ENCODE data around the gene GAL3ST2.
"Not testable (repeated sequence)": the region's sequence is repeated elsewhere in the genome, so short reads cannot be mapped to it uniquely, and the experiment has no call there.

Gene GAL3ST2

DNA sequence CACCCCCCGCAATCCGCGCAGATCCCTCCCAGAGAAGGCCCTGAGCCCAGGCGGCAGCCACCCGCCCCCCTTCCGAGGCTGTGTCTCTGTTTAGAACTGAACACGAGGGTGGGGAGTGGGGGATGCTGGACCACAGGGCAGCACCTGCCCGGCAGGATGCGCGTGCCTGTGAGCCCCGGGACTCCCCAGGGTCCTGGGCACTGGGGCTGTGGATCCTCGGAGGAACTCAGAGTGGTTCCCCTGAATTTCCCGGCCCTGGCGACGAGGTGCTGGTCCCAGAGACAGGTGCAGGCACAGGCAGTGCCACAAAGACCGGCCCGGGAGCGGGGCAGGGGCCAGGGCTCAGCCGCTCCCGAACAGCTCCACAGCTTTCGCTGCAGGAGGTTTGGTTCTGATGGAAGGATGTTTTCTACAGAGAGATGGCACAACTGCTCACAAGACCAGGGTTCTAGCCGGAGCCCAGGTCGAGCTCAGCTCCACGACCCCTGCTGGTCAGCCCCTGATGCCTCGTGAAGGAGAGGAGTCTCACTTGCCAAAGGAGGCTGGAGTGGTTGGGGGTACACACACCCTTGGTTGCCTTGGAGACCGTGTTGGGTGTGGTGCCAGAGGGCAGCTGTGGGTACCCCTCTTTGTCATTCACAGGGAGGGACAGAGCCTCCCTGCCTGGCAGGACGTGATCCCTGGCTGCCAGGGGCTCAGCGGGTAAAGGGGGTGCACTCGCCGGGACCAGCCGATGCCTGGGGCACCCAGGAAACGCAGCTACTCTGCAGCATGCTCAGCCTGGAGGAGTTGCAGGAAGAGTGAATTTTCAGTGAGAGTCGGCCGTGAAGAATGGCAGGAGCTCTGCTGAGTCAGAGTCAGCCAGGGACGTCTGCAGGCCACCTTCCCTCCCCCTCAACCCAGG is 28.0 kb downstream of the GAL3ST2 start:
- no peak overlapping the region for H3K4me3 ChIP-seq (ENCODE audit: low read length)
- no peaks in the 10 kb centered on the region for H4K20me1 ChIP-seq (ENCODE audit: insufficient read depth, low read length)
- DNase-seq: no peak
- H3K4me1 ChIP-seq (ENCODE audit: low read length): no peaks in the 10 kb centered on the region
- no peak overlapping the region for H2AFZ ChIP-seq (ENCODE audit: low read length)
- H3K9ac ChIP-seq (ENCODE audit: low read length): no peak overlapping the region
- no peak overlapping the region for H3K27ac ChIP-seq (ENCODE audit: low read length)
- TF ChIP-seq, protein P1, sequence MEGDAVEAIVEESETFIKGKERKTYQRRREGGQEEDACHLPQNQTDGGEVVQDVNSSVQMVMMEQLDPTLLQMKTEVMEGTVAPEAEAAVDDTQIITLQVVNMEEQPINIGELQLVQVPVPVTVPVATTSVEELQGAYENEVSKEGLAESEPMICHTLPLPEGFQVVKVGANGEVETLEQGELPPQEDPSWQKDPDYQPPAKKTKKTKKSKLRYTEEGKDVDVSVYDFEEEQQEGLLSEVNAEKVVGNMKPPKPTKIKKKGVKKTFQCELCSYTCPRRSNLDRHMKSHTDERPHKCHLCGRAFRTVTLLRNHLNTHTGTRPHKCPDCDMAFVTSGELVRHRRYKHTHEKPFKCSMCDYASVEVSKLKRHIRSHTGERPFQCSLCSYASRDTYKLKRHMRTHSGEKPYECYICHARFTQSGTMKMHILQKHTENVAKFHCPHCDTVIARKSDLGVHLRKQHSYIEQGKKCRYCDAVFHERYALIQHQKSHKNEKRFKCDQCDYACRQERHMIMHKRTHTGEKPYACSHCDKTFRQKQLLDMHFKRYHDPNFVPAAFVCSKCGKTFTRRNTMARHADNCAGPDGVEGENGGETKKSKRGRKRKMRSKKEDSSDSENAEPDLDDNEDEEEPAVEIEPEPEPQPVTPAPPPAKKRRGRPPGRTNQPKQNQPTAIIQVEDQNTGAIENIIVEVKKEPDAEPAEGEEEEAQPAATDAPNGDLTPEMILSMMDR (IDR thresholded peaks at IDR 0.05; ENCODE audit: low read length): no peak
- TF ChIP-seq EZH2phosphoT487 (IDR thresholded peaks at IDR 0.05; ENCODE audit: low read length) (no peak), EZH2 (optimal IDR thresholded peaks at IDR 0.05; ENCODE audit: low read depth, low read length) (no peak)
- H3K79me2 ChIP-seq (ENCODE audit: low read length): no peaks in the 10 kb centered on the region
- no peak overlapping the region for H3K4me2 ChIP-seq (ENCODE audit: low read depth, low read length)
- H3K9me2 ChIP-seq (replicated peaks; ENCODE audit: insufficient read depth, low read length): no peaks in the 10 kb centered on the region
- no peaks in the 10 kb centered on the region for H3F3A ChIP-seq (ENCODE audit: insufficient read depth, low read length)
- H3K36me3 ChIP-seq (replicated peaks; ENCODE audit: insufficient read depth, low read length): no peaks in the 10 kb centered on the region
- H3K27me3 ChIP-seq (replicated peaks; ENCODE audit: insufficient read depth, low read length): peaks cover 28% of the 10 kb centered on the region
- no peaks in the 10 kb centered on the region for H3K9me3 ChIP-seq (replicated peaks; ENCODE audit: insufficient read depth, low read length)

DNA sequence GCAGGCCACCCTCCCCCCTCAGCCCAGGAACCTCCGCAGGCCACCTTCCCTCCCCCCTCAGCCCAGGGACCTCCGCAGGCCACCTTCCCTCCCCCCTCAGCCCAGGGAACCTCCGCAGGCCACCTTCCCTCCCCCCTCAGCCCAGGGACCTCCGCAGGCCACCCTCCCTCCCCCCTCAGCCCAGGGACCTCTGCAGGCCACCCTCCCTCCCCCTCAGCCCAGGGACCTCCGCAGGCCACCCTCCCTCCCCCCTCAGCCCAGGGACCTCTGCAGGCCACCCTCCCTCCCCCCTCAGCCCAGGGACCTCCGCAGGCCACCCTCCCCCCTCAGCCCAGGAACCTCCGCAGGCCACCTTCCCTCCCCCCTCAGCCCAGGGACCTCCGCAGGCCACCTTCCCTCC is 29.6 kb downstream of the GAL3ST2 start:
- not testable (repeated sequence) for H3K27ac ChIP-seq (ENCODE audit: low read length); H3F3A ChIP-seq (ENCODE audit: insufficient read depth, low read length); H3K9me2 ChIP-seq (replicated peaks; ENCODE audit: insufficient read depth, low read length); H3K79me2 ChIP-seq (ENCODE audit: low read length); H3K4me1 ChIP-seq (ENCODE audit: low read length); H2AFZ ChIP-seq (ENCODE audit: low read length); H3K4me3 ChIP-seq (ENCODE audit: low read length); DNase-seq; H3K4me2 ChIP-seq (ENCODE audit: low read depth, low read length); H3K36me3 ChIP-seq (replicated peaks; ENCODE audit: insufficient read depth, low read length); H3K9ac ChIP-seq (ENCODE audit: low read length); H3K9me3 ChIP-seq (replicated peaks; ENCODE audit: insufficient read depth, low read length); H4K20me1 ChIP-seq (ENCODE audit: insufficient read depth, low read length)
- H3K27me3 ChIP-seq (replicated peaks; ENCODE audit: insufficient read depth, low read length): peaks cover 36% of the 10 kb centered on the region

DNA sequence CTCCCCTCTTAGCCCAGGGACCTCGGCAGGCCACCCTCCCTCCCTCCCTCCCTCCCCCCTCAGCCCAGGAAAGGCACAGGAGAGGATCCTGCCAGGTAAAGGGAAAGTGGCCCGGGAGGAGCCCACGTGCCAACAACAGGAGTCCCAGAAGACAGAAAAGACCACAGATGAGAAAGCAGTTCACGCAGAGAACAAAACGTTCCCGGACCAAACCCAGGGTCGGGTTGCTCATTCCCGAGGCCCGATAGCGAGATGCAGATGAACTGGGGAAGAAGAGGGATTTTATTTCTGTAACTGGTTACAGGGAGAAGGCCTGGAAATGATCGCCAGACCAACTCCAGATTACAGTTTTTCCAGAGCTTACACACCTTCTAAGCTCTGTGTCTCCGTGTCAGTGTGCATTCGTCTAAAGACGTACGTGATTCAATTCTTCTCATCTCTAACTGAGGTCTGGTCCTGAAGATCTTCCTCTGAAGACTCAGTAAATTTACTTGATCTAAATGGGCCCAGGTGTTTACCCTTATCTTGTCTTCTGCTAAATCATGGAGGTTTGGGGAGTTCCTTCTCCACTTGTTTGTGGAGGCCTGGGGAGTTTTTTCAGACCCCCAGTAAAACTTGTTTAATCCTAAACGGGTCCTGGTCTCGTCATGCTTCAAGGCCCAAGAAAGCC is 31.6 kb downstream of the GAL3ST2 start:
- TF ChIP-seq EZH2 (optimal IDR thresholded peaks at IDR 0.05; ENCODE audit: low read depth, low read length) (no peak), EZH2phosphoT487 (IDR thresholded peaks at IDR 0.05; ENCODE audit: low read length) (no peak)
- TF ChIP-seq, protein P1 (IDR thresholded peaks at IDR 0.05; ENCODE audit: low read length): no peak
- Histone ChIP-seq H4K20me1 (ENCODE audit: insufficient read depth, low read length) (no peaks in the 10 kb centered on the region), H3K9ac (ENCODE audit: low read length) (no peak overlapping the region), H3K27me3 (replicated peaks; ENCODE audit: insufficient read depth, low read length) (peaks cover 51% of the 10 kb centered on the region), H3K9me2 (replicated peaks; ENCODE audit: insufficient read depth, low read length) (no peaks in the 10 kb centered on the region), H3F3A (ENCODE audit: insufficient read depth, low read length) (no peaks in the 10 kb centered on the region), H3K79me2 (ENCODE audit: low read length) (no peaks in the 10 kb centered on the region), H3K4me3 (ENCODE audit: low read length) (no peak overlapping the region), H3K27ac (ENCODE audit: low read length) (no peak overlapping the region), H2AFZ (ENCODE audit: low read length) (no peak overlapping the region), H3K4me1 (ENCODE audit: low read length) (no peaks in the 10 kb centered on the region), H3K9me3 (replicated peaks; ENCODE audit: insufficient read depth, low read length) (no peaks in the 10 kb centered on the region), H3K4me2 (ENCODE audit: low read depth, low read length) (no peak overlapping the region), H3K36me3 (replicated peaks; ENCODE audit: insufficient read depth, low read length) (no peaks in the 10 kb centered on the region)
- DNase-seq: no peak
